GM23338 (cell line): ENCODE data around the gene DNAH9. TPM values are rescaled to one million over a fixed set of nuclear protein-coding genes. Genes with fewer than 3 reads are reported as not detected.

Source experiments
- ATAC-seq: fragments of 200-7000 bp; cut with Tn5 transposase; 3 replicates; pipeline ENCODE4 v1.9.1; 2020
- DNase-seq: peaks from one replicate; pipeline ENCODE4 v3.0.0-alpha.2; 2015; ENCODE audit warnings: low spot score
- H2AFZ ChIP-seq: fragments of 200-600 bp; sonication (generic); 2 replicates; pipeline ENCODE4 v1.8.0; 2016; ENCODE audit warnings: antibody characterized with exemption, mild to moderate bottlenecking, moderate library complexity
- H3F3A ChIP-seq: fragments of 200-600 bp; sonication (generic); replicated peaks from 2 replicates; pipeline ENCODE4 v1.8.0; 2017; ENCODE audit warnings: antibody characterized with exemption, mixed run types, low read depth
- H3K27ac ChIP-seq: fragments of 200-600 bp; sonication (generic); 2 replicates; pipeline ENCODE4 v1.6.1; 2016; ENCODE audit warnings: low read depth
- H3K27me3 ChIP-seq: fragments of 200-600 bp; sonication (generic); 2 replicates; pipeline ENCODE4 v1.8.0; 2016; ENCODE audit warnings: mild to moderate bottlenecking, mixed run types, moderate library complexity; ENCODE audit not compliant: insufficient read depth
- H3K36me3 ChIP-seq: fragments of 200-600 bp; sonication (generic); 2 replicates; pipeline ENCODE4 v1.8.0; 2016; ENCODE audit warnings: mild to moderate bottlenecking; ENCODE audit not compliant: insufficient read depth
- H3K4me1 ChIP-seq: fragments of 200-600 bp; sonication (generic); 2 replicates; pipeline ENCODE4 v1.8.0; 2016; ENCODE audit warnings: mild to moderate bottlenecking, moderate library complexity; ENCODE audit not compliant: insufficient read depth
- H3K4me2 ChIP-seq: fragments of 200-600 bp; sonication (generic); 2 replicates; pipeline ENCODE4 v1.7.1; 2017; ENCODE audit warnings: mixed run types
- H3K4me3 ChIP-seq: fragments of 200-600 bp; sonication (generic); 2 replicates; pipeline ENCODE4 v1.6.1; 2016; ENCODE audit warnings: mixed run types
- H3K79me2 ChIP-seq: fragments of 200-600 bp; sonication (generic); replicated peaks from 2 replicates; pipeline ENCODE4 v1.8.0; 2017; ENCODE audit warnings: mild to moderate bottlenecking; ENCODE audit not compliant: insufficient read depth
- H3K9me2 ChIP-seq: fragments of 200-600 bp; sonication (generic); 2 replicates; pipeline ENCODE4 v1.8.0; 2017; ENCODE audit not compliant: insufficient read depth
- H4K20me1 ChIP-seq: fragments of 200-600 bp; sonication (generic); replicated peaks from 2 replicates; pipeline ENCODE4 v1.8.0; 2017; ENCODE audit warnings: mild to moderate bottlenecking; ENCODE audit not compliant: insufficient read depth
- H3K27ac Mint-ChIP-seq: 2 replicates; pipeline ENCODE4 v1.8.0; 2020; ENCODE audit warnings: inconsistent platforms, mild to moderate bottlenecking, moderate library complexity, mixed read lengths
- H3K27me3 Mint-ChIP-seq: 3 replicates; pipeline ENCODE4 v1.8.0; 2022; ENCODE audit warnings: low read depth, mild to moderate bottlenecking, moderate library complexity, mixed read lengths, inconsistent platforms; ENCODE audit not compliant: insufficient read depth, poor library complexity
- H3K36me3 Mint-ChIP-seq: 3 replicates; pipeline ENCODE4 v1.8.0; 2021; ENCODE audit warnings: low read depth, mild to moderate bottlenecking, inconsistent platforms, moderate library complexity, mixed read lengths
- H3K4me1 Mint-ChIP-seq: 3 replicates; pipeline ENCODE4 v1.8.0; 2020; ENCODE audit warnings: mild to moderate bottlenecking, inconsistent platforms, mixed read lengths
- H3K4me3 Mint-ChIP-seq: 3 replicates; pipeline ENCODE4 v1.8.0; 2021; ENCODE audit warnings: moderate library complexity, mild to moderate bottlenecking, inconsistent platforms, mixed read lengths
- H3K9me3 Mint-ChIP-seq: 3 replicates; pipeline ENCODE4 v1.8.0; 2020; ENCODE audit warnings: moderate library complexity, mild to moderate bottlenecking, inconsistent platforms, mixed read lengths
- CREB1 ChIP-seq: fragments of 250-450 bp; sonication (Bioruptor Pico); IDR thresholded peaks from 2 replicates; pipeline ENCODE4 v1.5.0; 2020; ENCODE audit warnings: low read depth, mild to moderate bottlenecking, moderate library complexity
- CTCF ChIP-seq, 2 experiments: fragments of 200-600 bp in 1 of 2; sonication (generic) in 1 of 2; conservative IDR thresholded peaks; 2 replicates each; pipeline versions ENCODE4 v1.5.1 to v1.6.1; 2016 to 2017; ENCODE audit warnings: antibody characterized with exemption in 2 of 2, low read depth in 2 of 2, mild to moderate bottlenecking in 2 of 2, moderate library complexity in 1 of 2
- ETS1 ChIP-seq: IDR thresholded peaks from 2 replicates; pipeline ENCODE4 v1.6.1; 2016; ENCODE audit warnings: antibody characterized with exemption
- EZH2phosphoT487 ChIP-seq: fragments of 200-600 bp; sonication (generic); IDR thresholded peaks from one replicate; pipeline ENCODE4 v1.8.1; 2018; ENCODE audit warnings: antibody characterized with exemption; ENCODE audit not compliant: unreplicated experiment
- JUNB ChIP-seq: IDR thresholded peaks from one replicate; pipeline ENCODE4 v1.6.1; 2016; ENCODE audit warnings: antibody characterized with exemption; ENCODE audit not compliant: unreplicated experiment
- POLR2AphosphoS5 ChIP-seq: IDR thresholded peaks from 2 replicates; pipeline ENCODE4 v1.6.1; 2016; ENCODE audit warnings: antibody characterized with exemption, low read depth
- REST ChIP-seq: IDR thresholded peaks from one replicate; pipeline ENCODE4 v1.6.1; 2018; ENCODE audit warnings: antibody characterized with exemption; ENCODE audit not compliant: unreplicated experiment
- STAT1 ChIP-seq: IDR thresholded peaks from one replicate; pipeline ENCODE4 v1.6.1; 2016; ENCODE audit warnings: antibody characterized with exemption; ENCODE audit not compliant: unreplicated experiment
- ZNF331 ChIP-seq: fragments of 250-450 bp; sonication (Bioruptor Pico); IDR thresholded peaks from 2 replicates; pipeline ENCODE4 v1.5.0; 2020; ENCODE audit warnings: low read depth, mild to moderate bottlenecking, moderate library complexity
- polyA plus RNA-seq: library from polyadenylated mRNA; unstranded; fragments of >200 nt; fragmentation: Nextera tagmentation; extraction: Ambion mirVana; gene quantifications from 2 replicates; pipeline ENCODE4 v1.2.1, GENCODE V29; 2016
- total RNA-seq: library from RNA; depleted of rRNA; stranded (reverse); fragments of >200 nt; shearing (Covaris generic); gene quantifications from 2 replicates; pipeline ENCODE4 v1.2.3, GENCODE V29; 2014

Gene DNAH9
- total and polyA plus RNA-seq, 2 experiments from 2014 or later = not detected

GRCh38 chr17:11555530-11555929 is 42.7 kb upstream of the DNAH9 start:
- ATAC-seq (no peak), DNase-seq (no peak)
- Histone ChIP-seq H3F3A (no peaks in the 10 kb centered on the region), H3K79me2 (no peaks in the 10 kb centered on the region), H2AFZ (no peak overlapping the region), H4K20me1 (no peaks in the 10 kb centered on the region), H3K4me1 (no peaks in the 10 kb centered on the region), H3K9me2 (no peaks in the 10 kb centered on the region), H3K36me3 (no peaks in the 10 kb centered on the region), H3K4me3 (no peak overlapping the region), H3K27me3 (no peaks in the 10 kb centered on the region), H3K4me2 (no peak overlapping the region), H3K27ac (no peak overlapping the region)
- Mint-ChIP-seq H3K27me3 (peaks cover 2% of the 10 kb centered on the region), H3K4me3 (no peak overlapping the region), H3K27ac (no peak overlapping the region), H3K4me1 (no peaks in the 10 kb centered on the region), H3K9me3 (peaks cover 98% of the 10 kb centered on the region), H3K36me3 (peaks cover 50% of the 10 kb centered on the region)
- TF ChIP-seq STAT1 (no peak), ZNF331 (CRISPR knock-in tag) (no peak), CTCF (conservative IDR thresholded peaks at IDR 0.05; ENCODE audit: low read depth in 2 of 2) (no peak), JUNB (no peak)

- Mint-ChIP-seq H3K36me3 (peaks cover 57% of the 10 kb centered on the region), H3K4me3 (no peak overlapping the region), H3K4me1 (no peaks in the 10 kb centered on the region), H3K27me3 (peaks cover 6% of the 10 kb centered on the region), H3K27ac (no peak overlapping the region), H3K9me3 (peaks cover 98% of the 10 kb centered on the region)
- Histone ChIP-seq H3K79me2 (no peaks in the 10 kb centered on the region), H3K4me3 (no peak overlapping the region), H3K9me2 (no peaks in the 10 kb centered on the region), H3K27me3 (no peaks in the 10 kb centered on the region), H2AFZ (no peak overlapping the region), H3K36me3 (no peaks in the 10 kb centered on the region), H3K27ac (no peak overlapping the region), H3K4me2 (no peak overlapping the region), H3F3A (no peaks in the 10 kb centered on the region), H4K20me1 (no peaks in the 10 kb centered on the region), H3K4me1 (no peaks in the 10 kb centered on the region)
- TF ChIP-seq REST (no peak), ETS1 (no peak), STAT1 (no peak), CREB1 (CRISPR knock-in tag) (no peak), EZH2phosphoT487 (no peak), JUNB (no peak), POLR2AphosphoS5 (no peak)
- ATAC-seq (no peak), DNase-seq (no peak)
Observed at GRCh38 chr17:11557727-11558452, 40.4 kb upstream of the DNAH9 start.
